ENCODE data around the gene NAV2. TPM values are rescaled to one million over a fixed set of nuclear protein-coding genes. Genes with fewer than 3 reads are reported as not detected.

NAV2 gene
- total RNA-seq, 1 experiment from 2014 or later = 2.1 TPM

DNA sequence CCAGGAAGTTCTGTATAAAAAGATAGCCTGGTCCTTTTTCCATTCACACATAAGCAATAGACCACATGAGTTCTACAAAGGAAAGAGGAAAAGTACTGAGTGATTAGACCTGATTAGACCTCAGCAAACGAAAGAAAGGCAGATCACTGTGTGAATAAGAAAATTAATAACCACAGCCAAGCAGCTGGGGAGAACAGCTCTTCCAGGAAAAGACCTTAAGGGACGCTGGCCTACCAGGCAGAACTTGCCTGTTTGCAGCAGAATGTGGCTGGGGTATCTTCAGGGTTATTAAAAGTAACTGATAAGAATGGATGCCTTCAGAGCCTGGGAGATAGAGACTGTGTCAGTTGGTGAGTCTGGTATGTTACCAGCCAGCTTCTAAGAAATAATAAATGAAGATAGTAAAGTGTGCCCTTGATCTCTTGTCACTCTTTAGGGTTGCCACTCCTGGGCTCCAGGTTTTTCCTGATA is 274.7 kb downstream of the NAV2 start:
- Histone ChIP-seq H3K4me1 (ENCODE audit: control insufficient read depth in 1 of 2, insufficient read depth in 2 of 2, low read length in 2 of 2) (peaks cover 0 to 5% of the 10 kb centered on the region in 2 experiments; a peak in 1 of 4 replicates), H3K9me2 (ENCODE audit: insufficient read depth) (no peaks in the 10 kb centered on the region), H3K4me3 (replicated peaks in 1 of 2; ENCODE audit: low read depth in 1 of 2, low read length in 2 of 2) (no peak overlapping the region), H2AFZ (ENCODE audit: low read depth, low read length, poor library complexity, severe bottlenecking) (no peak overlapping the region), H3K9ac (ENCODE audit: low read length) (no peak overlapping the region), H3K9me3 (ENCODE audit: control insufficient read depth in 1 of 2, insufficient read depth in 1 of 2, low read depth in 1 of 2, low read length in 2 of 2) (no peaks in the 10 kb centered on the region), H3K36me3 (ENCODE audit: control insufficient read depth in 1 of 2, insufficient read depth in 2 of 2, low read length in 2 of 2) (no peaks in the 10 kb centered on the region), H4K20me1 (ENCODE audit: insufficient read depth) (no peaks in the 10 kb centered on the region), H3K4me2 (ENCODE audit: low read length) (no peak overlapping the region), H3K79me2 (ENCODE audit: insufficient read depth, low read length) (no peaks in the 10 kb centered on the region), H3K27ac (ENCODE audit: low read depth, low read length) (no peak overlapping the region), H3K27me3 (ENCODE audit: insufficient read depth, low read length) (no peaks in the 10 kb centered on the region)
- CTCF ChIA-PET = no interaction called here
- no peak for DNase-seq (ENCODE audit: low read depth, low spot score)
- no peak for TF ChIP-seq SRF (IDR thresholded peaks at IDR 0.05; ENCODE audit: low read depth)
- TF ChIP-seq EZH2phosphoT487 (IDR thresholded peaks at IDR 0.05; ENCODE audit: borderline replicate concordance) = no peak
- TF ChIP-seq ZNF274 (IDR thresholded peaks at IDR 0.05; ENCODE audit: low read depth, low read length) = no peak
- no peak for TF ChIP-seq ELF1 (IDR thresholded peaks at IDR 0.05; ENCODE audit: borderline replicate concordance, low read depth)
- TF ChIP-seq FOSL1 (IDR thresholded peaks at IDR 0.05; ENCODE audit: low read depth) = no peak
- no peak for TF ChIP-seq JUND (IDR thresholded peaks at IDR 0.05)
- TF ChIP-seq MAX (IDR thresholded peaks at IDR 0.05) = no peak
- BruUV-seq (replicated peaks) = no TSS peak
- ATAC-seq = no peak
- RAD21 ChIA-PET (ENCODE audit: low non-redundant PET in 1 of 2, low total read pairs in 2 of 2, uncharacterized antibody in 2 of 2, unreplicated experiment in 2 of 2) = no interaction called here
- POLR2A ChIA-PET = no interaction called here
- intact Hi-C loops (cut with micrococcal nuclease) = no loop called here

- Histone ChIP-seq H3K4me1 (ENCODE audit: control insufficient read depth in 1 of 2, insufficient read depth in 2 of 2, low read length in 2 of 2) (peaks cover 0 to 5% of the 10 kb centered on the region in 2 experiments; a peak in 1 of 4 replicates), H3K4me2 (ENCODE audit: low read length) (no peak overlapping the region), H3K27me3 (ENCODE audit: insufficient read depth, low read length) (no peaks in the 10 kb centered on the region), H3K4me3 (replicated peaks in 1 of 2; ENCODE audit: low read depth in 1 of 2, low read length in 2 of 2) (no peak overlapping the region), H3K36me3 (ENCODE audit: control insufficient read depth in 1 of 2, insufficient read depth in 2 of 2, low read length in 2 of 2) (no peaks in the 10 kb centered on the region), H3K27ac (ENCODE audit: low read depth, low read length) (no peak overlapping the region), H3K9ac (ENCODE audit: low read length) (no peak overlapping the region), H2AFZ (ENCODE audit: low read depth, low read length, poor library complexity, severe bottlenecking) (no peak overlapping the region), H3K9me3 (ENCODE audit: control insufficient read depth in 1 of 2, insufficient read depth in 1 of 2, low read depth in 1 of 2, low read length in 2 of 2) (no peaks in the 10 kb centered on the region), H3K79me2 (ENCODE audit: insufficient read depth, low read length) (no peaks in the 10 kb centered on the region), H4K20me1 (ENCODE audit: insufficient read depth) (no peaks in the 10 kb centered on the region), H3K9me2 (ENCODE audit: insufficient read depth) (no peaks in the 10 kb centered on the region)
- intact Hi-C loops (cut with micrococcal nuclease) = no loop called here
- TF ChIP-seq POLR2AphosphoS5 (IDR thresholded peaks at IDR 0.05; ENCODE audit: low read depth, low read length) = no peak
- TF ChIP-seq, protein P1, sequence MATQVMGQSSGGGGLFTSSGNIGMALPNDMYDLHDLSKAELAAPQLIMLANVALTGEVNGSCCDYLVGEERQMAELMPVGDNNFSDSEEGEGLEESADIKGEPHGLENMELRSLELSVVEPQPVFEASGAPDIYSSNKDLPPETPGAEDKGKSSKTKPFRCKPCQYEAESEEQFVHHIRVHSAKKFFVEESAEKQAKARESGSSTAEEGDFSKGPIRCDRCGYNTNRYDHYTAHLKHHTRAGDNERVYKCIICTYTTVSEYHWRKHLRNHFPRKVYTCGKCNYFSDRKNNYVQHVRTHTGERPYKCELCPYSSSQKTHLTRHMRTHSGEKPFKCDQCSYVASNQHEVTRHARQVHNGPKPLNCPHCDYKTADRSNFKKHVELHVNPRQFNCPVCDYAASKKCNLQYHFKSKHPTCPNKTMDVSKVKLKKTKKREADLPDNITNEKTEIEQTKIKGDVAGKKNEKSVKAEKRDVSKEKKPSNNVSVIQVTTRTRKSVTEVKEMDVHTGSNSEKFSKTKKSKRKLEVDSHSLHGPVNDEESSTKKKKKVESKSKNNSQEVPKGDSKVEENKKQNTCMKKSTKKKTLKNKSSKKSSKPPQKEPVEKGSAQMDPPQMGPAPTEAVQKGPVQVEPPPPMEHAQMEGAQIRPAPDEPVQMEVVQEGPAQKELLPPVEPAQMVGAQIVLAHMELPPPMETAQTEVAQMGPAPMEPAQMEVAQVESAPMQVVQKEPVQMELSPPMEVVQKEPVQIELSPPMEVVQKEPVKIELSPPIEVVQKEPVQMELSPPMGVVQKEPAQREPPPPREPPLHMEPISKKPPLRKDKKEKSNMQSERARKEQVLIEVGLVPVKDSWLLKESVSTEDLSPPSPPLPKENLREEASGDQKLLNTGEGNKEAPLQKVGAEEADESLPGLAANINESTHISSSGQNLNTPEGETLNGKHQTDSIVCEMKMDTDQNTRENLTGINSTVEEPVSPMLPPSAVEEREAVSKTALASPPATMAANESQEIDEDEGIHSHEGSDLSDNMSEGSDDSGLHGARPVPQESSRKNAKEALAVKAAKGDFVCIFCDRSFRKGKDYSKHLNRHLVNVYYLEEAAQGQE (IDR thresholded peaks at IDR 0.05; ENCODE audit: low read depth) = no peak
- TF ChIP-seq, protein P2, sequence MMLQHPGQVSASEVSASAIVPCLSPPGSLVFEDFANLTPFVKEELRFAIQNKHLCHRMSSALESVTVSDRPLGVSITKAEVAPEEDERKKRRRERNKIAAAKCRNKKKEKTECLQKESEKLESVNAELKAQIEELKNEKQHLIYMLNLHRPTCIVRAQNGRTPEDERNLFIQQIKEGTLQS (IDR thresholded peaks at IDR 0.05) = no peak
- no peak for TF ChIP-seq FOSL1 (IDR thresholded peaks at IDR 0.05; ENCODE audit: low read depth)
- TF ChIP-seq ZFX (IDR thresholded peaks at IDR 0.05) = no peak
- TF ChIP-seq ELF1 (IDR thresholded peaks at IDR 0.05; ENCODE audit: borderline replicate concordance, low read depth) = no peak
- TF ChIP-seq EZH2phosphoT487 (IDR thresholded peaks at IDR 0.05; ENCODE audit: borderline replicate concordance) = no peak
- no peak for TF ChIP-seq SP1 (IDR thresholded peaks at IDR 0.05; ENCODE audit: low read depth)
- TF ChIP-seq CBX3 (IDR thresholded peaks at IDR 0.05; ENCODE audit: low read depth) = no peak
- TF ChIP-seq SIN3A (IDR thresholded peaks at IDR 0.05; ENCODE audit: low read depth) = no peak
- no peak for TF ChIP-seq RAD21 (IDR thresholded peaks at IDR 0.05; ENCODE audit: low read depth)
- no peak for TF ChIP-seq SRF (IDR thresholded peaks at IDR 0.05; ENCODE audit: low read depth)
- no peak for TF ChIP-seq MAX (IDR thresholded peaks at IDR 0.05)
- POLR2A ChIA-PET = no interaction called here
- ATAC-seq (no peak), DNase-seq (ENCODE audit: low read depth, low spot score) (peak; percentile 13)
- RAD21 ChIA-PET (ENCODE audit: low non-redundant PET in 1 of 2, low total read pairs in 2 of 2, uncharacterized antibody in 2 of 2, unreplicated experiment in 2 of 2) = no interaction called here
- CTCF ChIA-PET = no interaction called here
- BruUV-seq (replicated peaks) = no TSS peak
These were observed 276.0 kb downstream of the NAV2 start for GRCh38 chr11:19988598-19988997.

Measured in HCT116 (cell line).